OCI-LY3 (cell line): Measurements from ENCODE around the gene USP7.

Experiments used
- H2AFZ ChIP-seq: fragments of 200-600, 300-600 bp; shearing (Covaris generic); 2 replicates; pipeline ENCODE4 v1.6.0; 2014; ENCODE audit warnings: antibody characterized with exemption, low read depth, low read length
- H3K27ac ChIP-seq: fragments of 200-600, 300-600 bp; sonication (generic); 2 replicates; pipeline ENCODE4 v1.5.1; 2014; ENCODE audit warnings: mild to moderate bottlenecking, low read length, moderate library complexity, mixed read lengths
- H3K27me3 ChIP-seq: fragments of 200-600, 300-600 bp; sonication (generic); 2 replicates; pipeline ENCODE4 v1.6.1; 2014; ENCODE audit warnings: low read depth, low read length, mixed read lengths
- H3K36me3 ChIP-seq: fragments of 200-600, 300-600 bp; sonication (generic); replicated peaks from 2 replicates; pipeline ENCODE3; 2014; ENCODE audit warnings: low read depth, low read length, mixed read lengths
- H3K4me1 ChIP-seq: fragments of 300-600, 200-600 bp; sonication (generic); 2 replicates; pipeline ENCODE4 v1.6.1; 2014; ENCODE audit warnings: low read length, mixed read lengths
- H3K4me2 ChIP-seq: fragments of 200-600, 300-600 bp; sonication (generic); 2 replicates; pipeline ENCODE4 v1.6.1; 2014; ENCODE audit warnings: low read length, mixed read lengths
- H3K4me3 ChIP-seq: fragments of 300-600, 200-600 bp; sonication (generic); 2 replicates; pipeline ENCODE4 v1.5.1; 2014; ENCODE audit warnings: antibody characterized with exemption, mild to moderate bottlenecking, low read length, moderate library complexity
- H3K79me2 ChIP-seq: fragments of 300-600, 200-600 bp; shearing (Covaris generic); 2 replicates; pipeline ENCODE4 v1.6.1; 2014; ENCODE audit warnings: mild to moderate bottlenecking, low read length, mixed read lengths
- H3K9ac ChIP-seq: fragments of 300-600, 200-600 bp; shearing (Covaris generic); 2 replicates; pipeline ENCODE4 v1.6.0; 2014; ENCODE audit warnings: mild to moderate bottlenecking, low read length, moderate library complexity
- H3K9me3 ChIP-seq: fragments of 200-600, 300-600 bp; shearing (Covaris generic); 2 replicates; pipeline ENCODE4 v1.6.1; 2014; ENCODE audit warnings: low read length, mixed read lengths; ENCODE audit not compliant: insufficient read depth
- H4K20me1 ChIP-seq: fragments of 200-600, 300-600 bp; sonication (generic); 2 replicates; pipeline ENCODE4 v1.6.1; 2016; ENCODE audit warnings: low read length, mixed read lengths; ENCODE audit not compliant: insufficient read depth
- CTCF ChIP-seq: fragments of 200-600, 300-600 bp; sonication (generic); IDR thresholded peaks from 2 replicates; pipeline ENCODE4 v1.5.1; 2014; ENCODE audit warnings: antibody characterized with exemption, low read length, low read depth
- EZH2phosphoT487 ChIP-seq: fragments of 200-600 bp; shearing (Covaris generic); IDR thresholded peaks from 2 replicates; pipeline ENCODE4 v1.6.1; 2018; ENCODE audit warnings: antibody characterized with exemption, mixed run types, low read depth

Gene USP7

GRCh38 chr16:8957509-8958157 lies 6.1 kb downstream of the USP7 start:
- Histone ChIP-seq H3K79me2 (peaks cover 96% of the 10 kb centered on the region), H4K20me1 (peaks cover 95% of the 10 kb centered on the region), H3K27me3 (no peaks in the 10 kb centered on the region), H2AFZ (no peak overlapping the region), H3K36me3 (peaks cover 7% of the 10 kb centered on the region), H3K4me1 (peaks cover 37% of the 10 kb centered on the region), H3K4me3 (no peak overlapping the region), H3K4me2 (no peak overlapping the region), H3K27ac (no peak overlapping the region), H3K9me3 (no peaks in the 10 kb centered on the region), H3K9ac (no peak overlapping the region)
- TF ChIP-seq CTCF (no peak), EZH2phosphoT487 (no peak)

- Histone ChIP-seq H3K36me3 (peaks cover 4% of the 10 kb centered on the region), H3K27ac (no peak overlapping the region), H3K9ac (no peak overlapping the region), H2AFZ (no peak overlapping the region), H3K27me3 (no peaks in the 10 kb centered on the region), H3K4me2 (no peak overlapping the region), H4K20me1 (peaks cover 95% of the 10 kb centered on the region), H3K4me1 (peaks cover 39% of the 10 kb centered on the region), H3K4me3 (no peak overlapping the region), H3K79me2 (peaks cover 96% of the 10 kb centered on the region), H3K9me3 (no peaks in the 10 kb centered on the region)
- TF ChIP-seq EZH2phosphoT487 (no peak), CTCF (no peak)
These were observed 6.7 kb downstream of the USP7 start for GRCh38 chr16:8957063-8957397.

GRCh38 chr16:8956265-8957062 lies 7.2 kb downstream of the USP7 start:
- H3K79me2 ChIP-seq, result peaks cover 96% of the 10 kb centered on the region
- no peak overlapping the region for H3K4me3 ChIP-seq
- peaks cover 95% of the 10 kb centered on the region for H4K20me1 ChIP-seq
- no peak overlapping the region for H3K27ac ChIP-seq
- H3K36me3 ChIP-seq, result no peaks in the 10 kb centered on the region
- no peaks in the 10 kb centered on the region for H3K27me3 ChIP-seq
- H2AFZ ChIP-seq, result no peak overlapping the region
- no peak for TF ChIP-seq CTCF
- no peak for TF ChIP-seq EZH2phosphoT487
- H3K4me1 ChIP-seq, result peaks cover 39% of the 10 kb centered on the region
- H3K9me3 ChIP-seq, result no peaks in the 10 kb centered on the region
- no peak overlapping the region for H3K9ac ChIP-seq
- H3K4me2 ChIP-seq, result no peak overlapping the region

GRCh38 chr16:8955828-8956227 lies 7.9 kb downstream of the USP7 start:
- TF ChIP-seq CTCF (no peak), EZH2phosphoT487 (no peak)
- H3K36me3 ChIP-seq, result no peaks in the 10 kb centered on the region
- H3K79me2 ChIP-seq, result peaks cover 96% of the 10 kb centered on the region
- no peaks in the 10 kb centered on the region for H3K9me3 ChIP-seq
- no peak overlapping the region for H3K9ac ChIP-seq
- no peak overlapping the region for H3K4me3 ChIP-seq
- peaks cover 95% of the 10 kb centered on the region for H4K20me1 ChIP-seq
- H3K4me2 ChIP-seq, result no peak overlapping the region
- no peak overlapping the region for H3K27ac ChIP-seq
- no peak overlapping the region for H2AFZ ChIP-seq
- H3K27me3 ChIP-seq, result no peaks in the 10 kb centered on the region
- peaks cover 33% of the 10 kb centered on the region for H3K4me1 ChIP-seq
